Ecto neural progenitor cell (in vitro differentiated cells): ENCODE data around the gene EIF2S2.

Source experiments
- DNase-seq: peaks from one replicate; pipeline ENCODE4 v3.0.0-alpha.2; 2018; ENCODE audit warnings: low spot score

The EIF2S2 gene

DNA sequence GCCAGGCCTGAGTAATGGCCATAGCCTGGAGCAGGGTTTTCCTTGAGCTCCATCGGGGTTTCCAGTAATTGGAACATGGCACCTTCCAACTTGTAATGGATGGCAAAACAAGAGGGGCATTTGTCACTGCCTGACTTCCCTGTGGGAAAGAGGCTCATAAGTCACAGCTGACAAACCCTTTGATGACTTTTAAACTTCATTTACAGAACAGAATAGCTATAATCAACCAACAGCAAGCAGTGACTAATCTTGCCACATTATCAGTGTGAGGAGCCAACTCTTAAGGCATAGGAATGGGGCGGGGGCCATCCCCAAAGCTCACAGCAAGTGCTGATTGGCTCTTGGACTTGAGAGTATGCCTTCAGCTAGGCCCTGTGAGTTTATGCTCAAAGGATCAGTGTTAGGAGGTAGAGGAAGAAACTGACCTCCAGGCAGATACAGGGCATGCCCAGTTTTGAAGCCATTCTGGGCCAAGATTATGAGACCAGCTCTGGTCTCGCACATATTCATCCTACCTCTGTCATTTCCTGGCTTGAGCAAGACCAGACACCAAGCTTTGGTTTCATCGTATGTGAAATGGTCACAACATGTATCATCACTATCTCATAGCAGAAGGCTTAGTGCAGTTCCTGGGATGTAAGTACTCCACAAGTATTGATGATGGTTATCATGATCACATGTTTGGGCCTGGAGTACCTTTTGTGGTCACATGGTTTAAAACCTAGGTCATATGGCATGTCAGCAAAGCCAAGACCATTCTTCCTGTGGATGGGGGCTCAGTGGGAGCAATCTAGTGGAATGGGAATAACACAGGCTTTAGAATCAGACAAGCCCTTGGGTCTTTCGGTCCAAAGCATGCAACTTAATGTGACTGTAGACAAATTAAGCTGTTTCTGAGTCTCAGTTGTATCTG is 49.2 kb downstream of the EIF2S2 start:
- DNase-seq: no peak

- DNase-seq: no peak
Observed at GRCh38 chr20:34061695-34062094, 50.3 kb downstream of the EIF2S2 start.

GRCh38 chr20:34060970-34061369 is 51.1 kb downstream of the EIF2S2 start:
- DNase-seq: no peak

- DNase-seq: no peak
Observed at GRCh38 chr20:34058831-34059230, 53.2 kb downstream of the EIF2S2 start.

- DNase-seq: no peak
Observed at GRCh38 chr20:34055290-34055689, 56.8 kb downstream of the EIF2S2 start.

DNA sequence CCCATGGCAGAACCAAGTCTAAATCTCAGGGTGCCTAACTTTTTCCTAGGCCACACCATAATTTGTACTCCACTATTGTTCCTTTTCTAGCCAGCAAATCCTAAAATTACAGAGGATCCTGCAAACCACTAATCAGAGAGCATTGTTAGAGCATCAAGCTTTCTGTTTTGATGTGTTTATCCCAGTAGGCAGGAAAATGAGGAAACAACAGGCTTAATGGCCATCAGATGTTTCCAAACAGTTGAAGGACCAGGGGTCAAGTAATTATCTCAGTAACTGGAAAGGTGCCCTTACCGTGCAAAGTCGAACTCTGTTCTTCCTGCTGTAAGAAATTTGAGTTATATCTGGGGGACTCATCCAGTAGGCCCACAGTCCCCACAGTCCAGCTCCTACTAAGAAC is 59.6 kb downstream of the EIF2S2 start:
- no peak for DNase-seq

DNA sequence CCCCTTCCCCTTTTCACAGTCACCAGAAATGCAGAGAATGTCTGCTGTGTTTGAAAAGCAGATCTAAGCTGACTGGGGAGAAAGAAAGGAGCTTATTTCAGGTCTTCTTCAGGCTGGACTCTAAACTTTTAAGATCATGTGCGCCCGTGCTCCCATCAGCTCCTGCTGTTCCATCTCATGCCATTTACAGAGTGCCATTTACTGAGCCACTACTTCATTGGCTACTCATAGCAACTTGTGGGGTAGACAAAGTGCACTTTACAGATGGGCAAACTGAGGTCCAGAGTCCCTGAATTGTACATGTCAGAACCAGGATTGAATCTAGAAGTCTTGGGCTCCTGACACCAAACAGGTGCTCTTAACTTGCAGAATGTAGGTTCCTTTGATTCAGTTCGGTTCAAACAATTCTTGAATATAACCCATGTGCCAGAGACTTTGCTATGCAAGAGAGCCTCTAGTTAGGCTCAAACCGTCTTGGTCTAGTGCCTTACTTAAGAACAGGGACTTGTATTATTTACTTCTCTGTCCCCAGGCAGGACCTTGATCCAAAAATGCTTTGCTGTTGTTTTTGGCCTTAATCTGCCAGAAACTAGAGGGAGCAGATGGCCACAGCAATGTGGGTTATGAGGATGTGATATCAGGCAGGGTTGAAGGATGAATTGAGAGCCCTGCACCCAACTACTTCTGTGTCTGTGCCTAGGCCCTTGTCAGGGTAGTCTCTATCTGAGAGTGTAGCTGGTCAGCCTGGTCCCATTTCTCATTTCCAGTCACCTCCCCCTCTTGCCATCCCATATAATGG is 61.9 kb downstream of the EIF2S2 start:
- DNase-seq: no peak

- no peak for DNase-seq
Observed at GRCh38 chr20:34049389-34049788, 62.7 kb downstream of the EIF2S2 start.

DNA sequence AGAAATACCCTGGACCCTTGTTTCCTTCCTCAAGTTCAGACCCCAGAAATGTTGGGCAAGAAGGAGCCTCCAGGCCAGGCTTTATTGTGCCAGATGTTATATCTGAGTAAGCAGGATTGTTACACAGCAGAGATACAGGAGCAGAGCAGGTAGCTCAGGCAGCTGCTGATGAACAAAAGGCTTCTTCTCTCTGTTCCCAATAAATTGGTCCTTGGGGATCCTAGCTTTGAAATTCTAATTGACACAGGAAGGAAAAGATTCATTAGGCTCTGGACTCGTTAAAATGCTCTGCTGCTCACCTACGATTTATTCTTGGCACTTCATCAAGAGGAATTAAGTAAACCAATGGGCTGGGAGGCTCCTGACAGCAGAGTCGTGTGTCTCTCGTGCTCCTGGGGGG is 64.1 kb downstream of the EIF2S2 start:
- DNase-seq: no peak

- no peak for DNase-seq
Observed at GRCh38 chr20:34047010-34047687, 64.9 kb downstream of the EIF2S2 start.

- no peak for DNase-seq
Observed at GRCh38 chr20:34045930-34046725, 65.9 kb downstream of the EIF2S2 start.

DNA sequence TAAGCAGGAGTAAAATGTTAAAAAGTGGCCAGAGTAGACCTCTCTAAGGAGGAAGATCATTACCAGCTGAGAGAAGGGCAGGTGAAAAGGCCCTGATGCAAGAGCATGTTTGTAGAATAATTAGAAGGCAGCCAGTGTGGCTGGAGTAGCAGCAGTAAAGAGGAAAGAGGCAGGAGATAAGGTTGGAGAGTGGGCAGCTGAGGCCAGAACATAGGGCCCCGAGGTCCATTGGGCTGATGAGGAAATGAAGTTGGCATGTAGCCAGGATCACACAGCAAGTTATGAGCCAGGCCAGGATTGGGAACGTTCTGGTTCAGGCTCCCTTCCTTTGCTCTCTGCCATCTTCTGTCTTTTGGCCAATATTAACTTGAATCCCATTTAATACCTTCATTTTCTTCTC is 66.7 kb downstream of the EIF2S2 start:
- DNase-seq: no peak

DNA sequence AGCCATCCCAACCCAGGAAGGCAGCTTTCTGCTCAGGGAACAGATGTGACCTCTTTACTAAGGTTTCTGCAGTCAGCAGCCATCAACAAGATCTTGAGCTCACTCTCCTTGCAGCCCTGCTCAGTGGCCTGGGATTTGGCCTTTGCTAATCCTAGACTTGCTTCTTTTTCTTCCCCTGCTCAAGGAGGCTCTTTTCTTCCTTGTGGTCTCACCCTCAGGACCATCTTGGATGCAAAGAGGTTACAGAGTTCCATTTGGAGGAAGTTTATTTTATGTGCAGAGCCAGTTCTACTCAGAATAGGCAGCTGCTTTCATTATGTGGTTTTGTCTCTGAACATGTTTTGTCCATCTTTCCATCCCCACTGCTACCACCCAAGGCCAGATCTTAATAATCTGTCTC is 69.0 kb downstream of the EIF2S2 start:
- DNase-seq: no peak

DNA sequence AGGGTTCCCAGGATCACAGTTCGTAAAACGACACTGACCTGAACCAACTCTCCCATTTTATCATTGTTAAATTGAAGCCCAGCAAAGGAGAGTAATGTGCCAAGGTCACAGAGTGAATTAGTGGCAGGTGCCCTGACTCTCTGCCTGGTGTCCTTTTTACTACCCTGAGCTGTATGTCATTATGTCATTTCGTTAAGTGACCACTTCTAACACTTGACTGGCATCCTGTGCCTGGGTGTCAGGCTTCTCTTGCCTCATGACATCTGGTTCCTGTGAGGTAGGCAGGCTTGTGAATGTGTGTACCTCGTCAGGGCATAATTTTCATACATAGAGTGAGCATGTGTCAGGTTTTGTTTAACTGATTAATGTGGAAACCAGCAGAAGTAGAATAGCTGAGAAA is 69.8 kb downstream of the EIF2S2 start:
- DNase-seq: no peak

DNA sequence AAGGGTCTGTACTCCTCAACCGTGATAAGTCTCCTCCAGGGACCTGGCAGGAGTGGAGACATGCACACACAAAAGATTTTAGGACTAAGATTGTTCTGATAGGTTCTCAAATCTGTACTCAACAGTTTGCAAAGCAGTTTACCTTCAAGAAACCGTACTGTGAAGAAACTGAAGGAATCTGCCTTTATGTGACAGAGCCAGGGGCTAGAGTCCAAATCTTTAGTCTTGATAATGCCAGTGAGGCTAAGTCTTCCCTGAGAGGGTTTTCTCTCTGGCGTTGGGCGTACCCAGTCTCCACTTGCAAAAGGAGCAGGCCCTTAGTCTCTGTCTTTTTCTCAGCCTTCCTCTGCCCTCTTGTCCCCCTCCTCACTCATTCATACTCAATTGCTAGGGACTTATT is 70.8 kb downstream of the EIF2S2 start:
- no peak for DNase-seq

DNA sequence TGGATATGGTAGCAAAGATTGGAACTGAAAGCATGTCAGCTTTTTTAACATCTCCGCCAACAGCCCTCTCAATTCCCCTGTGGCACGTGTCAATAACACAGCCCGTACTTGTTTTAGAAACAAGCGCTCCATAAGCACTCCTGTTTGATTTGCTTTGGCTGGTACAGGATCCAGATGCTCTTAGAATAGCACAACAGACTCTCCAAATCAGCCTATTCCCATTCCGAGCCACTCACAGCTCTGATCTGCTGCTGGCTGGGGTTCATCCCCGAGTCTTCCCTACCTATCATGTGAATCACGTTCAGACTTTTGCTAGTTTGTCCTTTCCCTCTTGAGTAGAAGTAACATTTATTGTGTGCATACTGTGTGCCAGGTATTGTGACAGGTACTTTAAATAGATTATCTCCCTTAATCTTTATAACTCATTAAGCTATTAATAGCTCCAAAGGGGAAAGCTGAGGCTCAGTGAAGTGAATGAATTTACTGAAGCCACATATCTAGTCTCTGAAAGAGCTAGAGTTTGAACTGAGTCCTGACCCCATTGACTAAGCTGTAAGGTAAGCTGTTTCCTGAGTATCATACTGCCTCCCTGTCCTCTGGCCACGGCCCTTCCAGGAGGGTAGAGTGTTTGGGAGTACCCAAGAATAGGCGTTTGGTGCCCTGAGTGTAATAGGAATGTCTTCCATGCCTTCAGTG is 71.6 kb downstream of the EIF2S2 start:
- DNase-seq: no peak
